HUDEP-2 (cell line): ENCODE results near the gene NUMB.

Experiments used
- DNase-seq, 76 experiments: peaks; one replicate each; lab custom pipeline; 2025; ENCODE audit not compliant: unreplicated experiment in 76 of 76; lab: John Stamatoyannopoulos, UW

The NUMB gene

DNA sequence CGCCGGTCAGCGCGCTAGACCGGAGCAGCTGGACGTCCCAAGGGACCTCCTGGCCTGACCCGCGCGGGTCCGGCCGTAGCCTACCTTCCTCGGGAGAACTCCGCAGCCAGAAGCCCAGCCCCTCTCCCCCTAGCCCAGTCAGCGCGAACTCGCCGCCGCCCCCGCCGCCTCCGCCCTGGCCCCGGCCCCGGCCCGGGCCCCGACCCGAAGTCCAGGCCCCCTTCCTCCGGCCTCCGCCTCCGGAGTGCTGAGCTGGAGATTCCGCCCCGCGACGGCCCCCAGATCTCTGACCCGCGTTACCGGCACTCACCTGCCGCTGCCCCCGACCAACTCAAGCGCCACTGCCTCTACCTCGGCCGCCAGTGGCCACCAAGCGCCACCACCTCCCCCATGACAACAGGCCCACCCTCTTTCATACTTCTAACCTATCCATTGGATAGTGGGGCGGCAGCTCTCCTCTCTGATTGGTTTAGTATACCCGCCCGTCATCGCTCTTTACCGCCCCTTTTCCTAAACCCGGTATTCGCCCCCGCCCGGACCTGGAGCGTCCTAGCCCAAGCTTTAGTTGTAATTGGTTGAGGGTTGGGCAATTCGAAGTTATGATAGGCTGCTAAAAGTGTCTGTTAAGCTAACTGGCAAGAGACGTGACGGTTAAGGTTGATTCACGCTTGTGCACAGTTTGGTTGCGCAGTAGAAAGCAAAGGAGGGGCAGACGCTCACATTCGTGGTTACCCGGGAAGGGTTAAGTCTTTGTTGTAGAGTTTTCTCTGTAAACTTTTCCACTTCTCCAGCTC is at the start of gene NUMB:
Gene NUMB, minus strand, starts transcription at position 364 of the 794 bp plus-strand sequence. CDS start 102,795 bp downstream, outside the sequence.
- DNase-seq: peak in 75 of 76 experiments; percentile 49 to 100 (median 97)

DNA sequence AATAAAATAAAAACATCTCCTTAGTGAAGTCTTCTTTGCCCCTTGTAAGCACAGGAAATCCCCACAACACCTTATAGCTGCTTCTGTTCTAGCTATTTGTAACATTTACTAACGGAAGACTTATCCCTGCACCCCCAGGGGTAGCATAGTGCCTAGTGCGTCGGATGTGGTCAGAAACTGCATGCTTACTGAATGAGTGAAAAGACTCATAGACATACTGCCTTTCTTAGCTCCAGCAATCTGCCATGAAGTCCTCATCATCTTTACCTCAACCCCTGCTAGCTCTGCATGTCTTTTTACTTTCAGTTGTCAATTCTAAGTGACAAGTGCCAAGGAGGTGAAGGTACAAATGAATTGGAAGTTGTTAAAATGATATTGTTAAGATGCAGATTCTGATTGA is 45.3 kb upstream of the NUMB start:
- DNase-seq: no peak

- no peak for DNase-seq
Observed at GRCh38 chr14:73502017-73502619, 43.8 kb upstream of the NUMB start.

GRCh38 chr14:73500360-73500759 is 42.0 kb upstream of the NUMB start:
- no peak for DNase-seq

- DNase-seq: no peak
Observed at GRCh38 chr14:73494593-73494992, 36.2 kb upstream of the NUMB start.

GRCh38 chr14:73492670-73493069 is 34.3 kb upstream of the NUMB start:
- DNase-seq: peak in 1 of 76 experiments; percentile 9

DNA sequence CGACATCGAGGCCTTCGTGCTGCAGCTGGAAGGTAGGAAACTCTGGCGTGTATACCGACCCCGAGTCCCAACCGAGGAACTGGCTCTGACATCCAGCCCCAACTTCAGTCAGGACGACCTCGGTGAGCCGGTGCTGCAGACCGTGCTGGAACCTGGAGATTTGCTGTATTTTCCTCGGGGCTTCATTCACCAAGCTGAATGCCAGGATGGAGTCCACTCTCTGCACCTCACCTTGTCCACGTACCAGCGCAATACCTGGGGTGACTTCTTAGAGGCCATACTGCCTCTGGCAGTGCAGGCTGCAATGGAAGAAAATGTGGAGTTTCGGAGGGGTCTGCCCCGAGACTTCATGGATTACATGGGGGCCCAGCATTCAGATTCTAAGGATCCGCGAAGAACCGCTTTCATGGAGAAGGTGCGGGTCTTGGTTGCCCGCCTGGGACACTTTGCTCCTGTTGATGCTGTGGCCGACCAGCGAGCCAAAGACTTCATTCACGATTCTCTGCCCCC is 33.8 kb upstream of the NUMB start:
- DNase-seq: no peak

DNA sequence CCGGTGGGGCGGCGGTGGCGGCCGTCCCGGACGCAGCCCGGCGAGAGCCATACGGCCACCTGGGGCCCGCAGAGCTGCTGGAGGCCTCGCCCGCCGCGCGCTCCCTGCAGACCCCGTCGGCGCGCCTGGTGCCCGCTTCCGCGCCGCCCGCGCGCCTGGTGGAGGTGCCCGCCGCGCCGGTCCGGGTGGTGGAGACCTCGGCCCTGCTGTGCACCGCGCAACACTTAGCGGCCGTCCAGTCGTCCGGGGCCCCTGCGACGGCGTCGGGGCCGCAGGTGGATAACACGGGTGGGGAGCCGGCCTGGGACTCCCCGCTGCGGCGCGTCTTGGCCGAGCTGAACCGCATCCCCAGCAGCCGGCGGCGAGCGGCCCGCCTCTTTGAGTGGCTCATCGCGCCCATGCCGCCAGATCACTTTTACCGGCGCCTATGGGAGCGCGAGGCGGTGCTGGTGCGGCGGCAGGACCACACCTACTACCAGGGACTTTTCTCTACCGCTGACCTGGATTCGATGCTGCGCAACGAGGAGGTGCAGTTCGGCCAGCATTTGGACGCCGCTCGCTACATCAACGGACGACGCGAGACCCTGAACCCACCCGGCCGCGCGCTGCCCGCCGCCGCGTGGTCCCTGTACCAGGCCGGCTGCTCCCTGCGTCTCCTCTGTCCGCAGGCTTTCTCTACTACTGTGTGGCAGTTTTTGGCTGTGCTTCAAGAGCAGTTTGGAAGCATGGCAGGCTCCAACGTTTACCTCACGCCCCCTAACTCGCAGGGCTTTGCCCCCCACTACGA is 33.1 kb upstream of the NUMB start:
- peak in 67 of 76 experiments; percentile 8 to 81 (median 55) for DNase-seq

DNA sequence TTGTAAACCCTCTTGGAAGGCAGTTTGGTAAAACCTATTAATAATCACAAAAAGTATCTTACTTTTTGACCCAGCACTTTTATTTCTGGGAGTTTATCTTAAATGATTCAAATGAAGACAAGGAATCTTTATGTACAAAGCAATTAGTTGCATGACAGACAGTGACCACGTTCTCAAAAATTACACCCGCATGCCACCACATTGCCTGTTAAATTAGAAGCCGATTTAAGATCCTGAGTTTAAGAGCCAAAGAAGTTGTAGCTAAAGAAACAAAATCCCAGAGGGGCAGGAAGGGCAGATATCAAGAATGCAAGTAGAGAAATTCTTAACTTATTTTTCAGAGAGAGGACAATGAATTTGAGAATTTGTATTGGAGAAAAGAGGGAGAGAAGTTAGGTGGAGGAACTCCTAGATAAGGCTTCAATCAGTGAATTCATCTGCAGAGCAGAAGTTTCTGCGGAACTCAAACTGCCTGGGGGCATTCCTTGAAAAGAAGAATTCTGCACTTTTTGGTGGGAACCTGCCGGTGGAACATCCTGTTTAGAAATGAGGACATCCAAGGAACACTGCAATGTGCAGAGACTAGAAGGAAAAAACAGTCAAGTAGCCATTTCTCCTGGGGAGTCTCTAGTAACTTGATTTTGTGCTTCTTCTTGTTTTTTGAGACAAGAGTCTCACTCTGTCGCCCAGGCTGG is 31.3 kb upstream of the NUMB start:
- DNase-seq: no peak

GRCh38 chr14:73478684-73479083 is 20.3 kb upstream of the NUMB start:
- DNase-seq: no peak

DNA sequence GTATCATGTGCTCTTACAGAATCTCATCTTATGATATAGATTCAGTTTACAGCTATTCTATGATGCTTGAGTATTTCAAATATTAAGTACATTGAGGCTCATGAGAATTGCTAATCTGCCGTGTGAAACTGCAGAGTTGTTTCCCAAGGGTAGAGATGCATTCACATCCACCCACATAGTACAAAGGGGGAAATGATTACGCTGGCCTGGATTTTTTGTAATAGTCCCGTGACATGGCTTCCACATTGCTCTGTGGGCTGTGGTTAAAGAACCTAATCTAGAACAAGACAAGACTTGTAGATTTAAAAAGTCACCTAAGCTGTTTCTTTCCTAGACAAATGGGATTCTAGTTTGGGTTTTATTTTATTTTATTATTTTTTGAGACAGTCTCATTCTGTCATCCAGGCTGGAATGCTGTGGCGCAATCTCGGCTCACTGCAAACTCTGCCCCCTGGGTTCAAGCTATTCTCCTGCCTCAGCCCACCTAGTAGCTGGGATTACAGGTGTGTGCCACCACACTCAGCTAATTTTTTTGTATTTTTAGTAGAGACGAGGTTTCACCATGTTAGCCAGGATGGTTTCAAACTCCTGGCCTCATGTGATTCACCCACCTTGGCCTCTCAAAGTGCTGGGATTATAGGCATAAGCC is 19.4 kb upstream of the NUMB start:
- DNase-seq: no peak

DNA sequence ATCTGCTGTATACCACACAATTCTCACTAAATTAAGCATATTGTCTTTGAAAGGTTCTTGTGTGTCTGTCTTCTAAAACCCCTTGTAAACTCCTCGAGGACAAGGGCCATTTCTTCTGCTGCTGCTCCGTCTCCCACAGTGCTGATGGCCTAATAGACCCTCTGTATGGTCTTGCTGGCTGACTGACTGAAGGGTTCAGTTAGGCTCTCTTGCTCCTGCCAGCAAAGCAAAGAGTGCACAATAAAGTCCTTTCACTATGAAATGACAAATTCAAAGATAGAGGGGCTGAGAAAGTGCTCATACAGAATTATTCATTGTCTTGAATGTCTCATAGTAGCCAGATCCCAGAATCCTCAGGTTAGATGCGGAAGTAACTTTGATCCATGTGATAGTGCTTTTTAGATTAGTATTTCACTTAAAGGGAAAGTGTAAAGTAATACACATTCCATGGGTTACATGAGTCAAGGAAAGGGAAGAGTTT is 18.1 kb upstream of the NUMB start:
- DNase-seq: no peak

GRCh38 chr14:73474952-73475351 is 16.6 kb upstream of the NUMB start:
- DNase-seq: no peak

GRCh38 chr14:73472185-73473114 is 14.1 kb upstream of the NUMB start:
- peak in 32 of 76 experiments; percentile 10 to 68 (median 48) for DNase-seq

GRCh38 chr14:73471582-73472184 is 13.3 kb upstream of the NUMB start:
- DNase-seq: no peak

DNA sequence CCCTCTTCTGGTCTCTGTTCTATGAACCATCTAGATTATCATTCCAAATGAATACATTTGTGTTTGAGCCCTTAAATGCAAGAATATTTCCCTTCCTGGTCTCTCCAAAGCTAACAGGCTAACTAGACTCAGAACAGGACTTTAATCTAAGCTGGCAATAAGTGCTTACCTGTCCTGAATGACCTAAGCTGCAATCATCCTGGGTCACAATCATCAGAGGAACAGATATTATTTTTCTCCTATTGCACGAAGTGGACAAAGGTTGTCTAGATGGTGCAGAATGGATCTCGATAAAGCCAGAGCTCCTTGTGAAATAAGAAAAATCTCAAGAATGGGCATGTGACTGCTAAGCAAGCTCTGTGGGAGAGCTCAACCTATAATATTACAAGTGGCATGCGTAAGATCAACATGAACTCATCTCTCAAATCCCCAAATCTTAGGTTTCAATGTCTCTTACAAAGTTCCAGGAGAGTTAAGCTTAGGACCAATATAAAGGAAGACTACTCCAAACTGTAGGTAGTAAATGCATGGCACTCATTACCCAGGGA is 10.6 kb upstream of the NUMB start:
- DNase-seq: no peak

DNA sequence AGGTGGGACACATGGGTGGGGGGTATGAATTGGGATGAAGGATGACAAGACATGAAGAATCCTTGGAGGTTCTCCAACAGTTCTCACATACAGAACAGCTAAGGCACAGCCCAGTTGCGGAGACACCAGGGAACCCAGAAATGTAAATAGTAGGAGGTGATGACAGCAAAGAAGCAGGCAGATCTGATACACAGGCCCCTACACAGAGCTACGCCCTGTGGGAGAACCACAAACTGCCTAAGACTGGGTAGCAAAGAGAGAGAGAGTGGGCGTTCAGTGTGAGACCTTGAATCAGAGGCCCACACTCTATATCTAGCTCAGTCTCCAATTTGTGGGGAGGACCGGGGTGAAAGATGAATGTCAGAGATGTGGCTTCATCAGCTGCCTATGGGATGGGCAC is 9.5 kb upstream of the NUMB start:
- DNase-seq: peak in 12 of 76 experiments; percentile 9 to 57 (median 28)

DNA sequence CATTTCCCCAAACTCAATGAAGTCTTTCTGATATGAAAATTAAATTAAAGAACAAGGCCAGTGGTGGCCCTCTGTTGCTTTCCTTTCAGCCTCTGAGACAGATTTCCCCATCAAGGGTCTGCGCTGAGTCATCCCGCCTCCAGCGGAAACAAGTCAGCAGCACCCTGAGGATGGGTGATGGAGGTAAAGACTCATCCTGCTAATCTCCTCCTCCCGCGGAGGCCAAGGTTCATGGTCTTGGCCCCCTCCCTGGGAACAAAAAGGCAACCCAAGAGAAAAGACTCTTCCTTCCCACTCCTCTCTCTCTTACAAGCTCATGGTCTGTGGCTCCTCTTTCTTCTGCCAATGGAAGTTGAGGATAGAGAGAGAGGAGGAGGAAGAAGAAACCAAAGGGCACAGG is 9.0 kb upstream of the NUMB start:
- no peak for DNase-seq
